GM12878 (cell line): ENCODE measurements around the gene MAPK8IP3. TPM values are rescaled to one million over a fixed set of nuclear protein-coding genes. Genes with fewer than 3 reads are reported as not detected.

Experiments used
- ATAC-seq: fragments of 200-7000 bp; cut with Tn5 transposase; 3 replicates; pipeline ENCODE4 v1.9.1; 2020; ENCODE audit warnings: mild to moderate bottlenecking, moderate library complexity
- BruUV-seq: library from RNA; stranded (reverse); fragments of 400-500 nt; replicated peaks from 2 replicates; lab custom pipeline; 2021; lab: Mats Ljungman, UMichigan
- CTCF ChIA-PET: fragments of 300-600 bp; sonication (Branson Sonifier 250); formaldehyde crosslinking; extraction: SDS; loops from one replicate; lab custom pipeline; 2021; ENCODE audit warnings: inconsistent platforms; lab: Yijun Ruan, JAX
- POLR2A ChIA-PET: fragments of 350-600 bp; formaldehyde crosslinking; extraction: SDS; loops from one replicate; lab custom pipeline; 2021; ENCODE audit warnings: inconsistent platforms; lab: Charles Lee
- RAD21 ChIA-PET: fragments of 300-600 bp; sonication (Branson Sonifier 250); formaldehyde crosslinking; loops from one replicate; lab custom pipeline; 2023; ENCODE audit warnings: antibody characterized with exemption; ENCODE audit not compliant: unreplicated experiment; lab: Charles Lee
- SMC1A ChIA-PET: fragments of 300-600 bp; sonication (Branson Sonifier 250); formaldehyde crosslinking; loops from one replicate; lab custom pipeline; 2023; ENCODE audit not compliant: unreplicated experiment, uncharacterized antibody; lab: Charles Lee
- DNase-seq: peaks from one replicate; pipeline ENCODE4 v3.0.0-alpha.2; 2011; ENCODE audit warnings: low read depth, low spot score
- FAIRE-seq: peaks from 3 replicates; lab custom pipeline; 2011; peaks lifted over from hg19 to GRCh38; lab: Jason Lieb, UNC
- H2AFZ ChIP-seq: 2 replicates; pipeline ENCODE4 v1.6.0; 2011; ENCODE audit warnings: low read depth, low read length, control low read depth; ENCODE audit not compliant: control insufficient read depth
- H3K27ac ChIP-seq: 2 replicates; pipeline ENCODE4 v1.5.1; 2011; ENCODE audit warnings: control low read depth; ENCODE audit not compliant: control insufficient read depth, insufficient read depth
- H3K27me3 ChIP-seq, 2 experiments: replicated peaks in 1 of 2; 2 replicates each; pipeline versions ENCODE4 v1.6.0 to v1.6.1; 2011; ENCODE audit warnings: low read length in 1 of 2; ENCODE audit not compliant: control insufficient read depth in 2 of 2, insufficient read depth in 2 of 2
- H3K36me3 ChIP-seq, 2 experiments: 2 replicates each; pipeline ENCODE4 v1.5.1; 2011; ENCODE audit warnings: low read length in 1 of 2; ENCODE audit not compliant: control insufficient read depth in 2 of 2, insufficient read depth in 2 of 2
- H3K4me1 ChIP-seq: 2 replicates; pipeline ENCODE4 v1.6.1; 2011; ENCODE audit warnings: mild to moderate bottlenecking, low read length, moderate library complexity, mixed read lengths; ENCODE audit not compliant: control insufficient read depth, insufficient read depth
- H3K4me2 ChIP-seq: 2 replicates; pipeline ENCODE4 v1.6.0; 2011; ENCODE audit warnings: control low read depth; ENCODE audit not compliant: control insufficient read depth, insufficient read depth
- H3K4me3 ChIP-seq: fragments of 200-600 bp; sonication (generic); 2 replicates; pipeline ENCODE4 v1.5.1; 2016
- H3K79me2 ChIP-seq: 2 replicates; pipeline ENCODE4 v1.6.0; 2011; ENCODE audit warnings: low read length; ENCODE audit not compliant: control insufficient read depth, insufficient read depth
- H3K9ac ChIP-seq: 2 replicates; pipeline ENCODE4 v1.8.0; 2011; ENCODE audit warnings: low read length, control low read depth, mixed read lengths; ENCODE audit not compliant: control insufficient read depth, insufficient read depth
- H3K9me3 ChIP-seq: replicated peaks from 3 replicates; pipeline ENCODE4 v1.5.1; 2011; ENCODE audit warnings: mild to moderate bottlenecking, low read length; ENCODE audit not compliant: control insufficient read depth, insufficient read depth
- H4K20me1 ChIP-seq: 2 replicates; pipeline ENCODE4 v1.6.0; 2011; ENCODE audit not compliant: control insufficient read depth, insufficient read depth
- ATF7 ChIP-seq: fragments of 450-650 bp; IDR thresholded peaks from 2 replicates; pipeline ENCODE4 v1.6.1; 2016; ENCODE audit warnings: low read depth, mild to moderate bottlenecking
- BCLAF1 ChIP-seq: fragments of 450-650 bp; IDR thresholded peaks from 2 replicates; pipeline ENCODE4 v1.6.1; 2017; ENCODE audit warnings: antibody characterized with exemption, mild to moderate bottlenecking, moderate library complexity
- CHD4 ChIP-seq: fragments of 200-600 bp; sonication (generic); IDR thresholded peaks from 2 replicates; pipeline ENCODE4 v1.6.1; 2016; ENCODE audit warnings: mild to moderate bottlenecking
- CREB1 ChIP-seq: IDR thresholded peaks from 2 replicates; pipeline ENCODE4 v1.6.1; 2012; ENCODE audit warnings: low read depth, mild to moderate bottlenecking, inconsistent platforms
- EP300 ChIP-seq, 2 experiments: fragments of 150-350 bp in 1 of 2; IDR thresholded peaks; 2 replicates each; pipeline ENCODE4 v1.6.1; 2011 to 2012; ENCODE audit warnings: low read depth in 2 of 2, low read length in 2 of 2, borderline replicate concordance in 1 of 2, improper control_type of control experiment in 1 of 2, inconsistent platforms in 1 of 2; ENCODE audit not compliant: control insufficient read depth in 1 of 2
- GABPA ChIP-seq: IDR thresholded peaks from 2 replicates; pipeline ENCODE4 v1.6.1; 2014; ENCODE audit warnings: antibody characterized with exemption, low read depth, mild to moderate bottlenecking, inconsistent platforms
- KLF5 ChIP-seq: fragments of 450-650 bp; IDR thresholded peaks from 2 replicates; pipeline ENCODE4 v1.6.1; 2014; ENCODE audit warnings: mild to moderate bottlenecking; ENCODE audit not compliant: partially characterized antibody
- LARP7 ChIP-seq: fragments of 450-650 bp; IDR thresholded peaks from 2 replicates; pipeline ENCODE4 v1.6.1; 2017; ENCODE audit warnings: mild to moderate bottlenecking
- MEF2B ChIP-seq: fragments of 450-650 bp; IDR thresholded peaks from 2 replicates; pipeline ENCODE4 v1.6.1; 2018; ENCODE audit warnings: mild to moderate bottlenecking, moderate library complexity; ENCODE audit not compliant: partially characterized antibody, poor library complexity, severe bottlenecking
- NR2C1 ChIP-seq: fragments of 450-650 bp; IDR thresholded peaks from 2 replicates; pipeline ENCODE4 v1.6.1; 2017; ENCODE audit warnings: antibody characterized with exemption, mild to moderate bottlenecking, moderate library complexity
- SMARCA5 ChIP-seq: fragments of 450-650 bp; IDR thresholded peaks from 2 replicates; pipeline ENCODE4 v1.6.1; 2017; ENCODE audit warnings: mild to moderate bottlenecking
- SMC3 ChIP-seq: IDR thresholded peaks from 2 replicates; pipeline ENCODE4 v1.6.1; 2011; ENCODE audit warnings: low read length, improper control_type of control experiment, borderline replicate concordance
- ZNF217 ChIP-seq: fragments of 450-650 bp; IDR thresholded peaks from 2 replicates; pipeline ENCODE4 v1.6.1; 2017; ENCODE audit warnings: antibody characterized with exemption, mild to moderate bottlenecking
- WGBS: methylation state at CpG from one replicate; pipeline ENCODE4 v1.1.6; 2016; ENCODE audit warnings: low lambda C conversion rate; ENCODE audit not compliant: insufficient replicate concordance, insufficient coverage; ENCODE audit errors: missing lambda C conversion rate; 5-methylcytosine and 5-hydroxymethylcytosine counted together
- in situ Hi-C: fragments of 300-500 bp; cut with MboI; formaldehyde crosslinking; loops from 9 replicates; pipeline ENCODE4 v1.14.3; 2018; ENCODE audit warnings: mixed read lengths
- intact Hi-C: fragments of 100-400 bp; cut with micrococcal nuclease; formaldehyde crosslinking; loops from one replicate; pipeline ENCODE4 v1.14.2; 2022; ENCODE audit not compliant: unreplicated experiment
- polyA plus RNA-seq, 11 experiments: library from polyadenylated mRNA; depleted of rRNA in 4 of 11; unstranded in 6 of 11; stranded (reverse) in 5 of 11; fragments of >200 nt; fragmentation: Nextera tagmentation in 4 of 11; fragmentation: Illumina TruSeq in 1 of 11; extraction: Ambion mirVana in 4 of 11; extraction: Trizol in 1 of 11; gene quantifications; 1 replicate in 1 of 11; 2 replicates in 10 of 11; pipeline versions ENCODE4 v1.2.1 to v1.2.3, GENCODE V29; 2011 to 2016; ENCODE audit warnings: inconsistent platforms in 2 of 11, missing spikeins in 2 of 11, low read depth in 1 of 11
- total RNA-seq, 4 experiments: library from RNA; depleted of rRNA in 3 of 4; stranded (reverse); fragments of >200 nt in 3 of 4; fragmentation: Illumina TruSeq in 1 of 4; extraction: Trizol in 1 of 4; gene quantifications; 2 replicates each; pipeline versions ENCODE4 v1.2.1 to v1.2.3, GENCODE V29; 2013 to 2021
- TF ChIP-seq, protein P1 (sequence below): fragments of 450-650 bp; IDR thresholded peaks from 2 replicates; pipeline ENCODE4 v1.6.1; 2014; ENCODE audit warnings: mild to moderate bottlenecking

The MAPK8IP3 gene
- total and polyA plus RNA-seq, 10 of the 15 experiments (the other 5 are each of a cell fraction or from before 2014, with no cell fraction given): 0.06 to 67.9 (median 18.2) TPM

- SMC1A ChIA-PET: no interaction called here
- ATAC-seq: no peak
- CTCF ChIA-PET: interaction anchor here (1.2 kb wide), 1 partner anchor 59 kb away, joined by 4 read pairs; the partner anchor contains the start of gene MAPK8IP3
- H3K4me2 ChIP-seq: no peak overlapping the region
- H2AFZ ChIP-seq: no peak overlapping the region
- TF ChIP-seq ATF7 (no peak), GABPA (no peak), SMC3 (no peak), KLF5 (no peak), EP300 (IDR thresholded peaks at IDR 0.05; ENCODE audit: borderline replicate concordance in 1 of 2, control insufficient read depth in 1 of 2, low read depth in 2 of 2, low read length in 2 of 2) (no peak), ZNF217 (no peak)
- no peaks in the 10 kb centered on the region for H3K27me3 ChIP-seq
- no TSS peak for BruUV-seq
- peaks cover 0 to 30% of the 10 kb centered on the region in 2 experiments; a peak in 3 of 4 replicates for H3K36me3 ChIP-seq
- no peak for FAIRE-seq
- H3K4me1 ChIP-seq: no peaks in the 10 kb centered on the region
- no peaks in the 10 kb centered on the region for H3K9me3 ChIP-seq
- no peaks in the 10 kb centered on the region for H4K20me1 ChIP-seq
- H3K4me3 ChIP-seq: no peak overlapping the region
- RAD21 ChIA-PET: interaction anchor here (0.8 kb wide), 1 partner anchor 116 kb away, joined by 4 read pairs; no protein-coding TSS in a partner anchor
- DNase-seq: no peak
- intact Hi-C loops (no loop called here), in situ Hi-C loops (no loop called here)
- WGBS: 99% methylated on average over 21 of the region's 21 CpGs
- POLR2A ChIA-PET: no interaction called here
- H3K27ac ChIP-seq: no peak overlapping the region
- H3K79me2 ChIP-seq: no peaks in the 10 kb centered on the region
- no peak overlapping the region for H3K9ac ChIP-seq
Measured at GRCh38 chr16:1764971-1765370, 59.0 kb downstream of the MAPK8IP3 start.

- Histone ChIP-seq H3K27me3 (no peaks in the 10 kb centered on the region), H3K4me1 (peaks cover 4% of the 10 kb centered on the region), H3K9me3 (no peaks in the 10 kb centered on the region), H3K4me3 (no peak overlapping the region), H3K27ac (no peak overlapping the region), H3K36me3 (peaks cover 0 to 30% of the 10 kb centered on the region in 2 experiments; a peak in 3 of 4 replicates), H3K79me2 (peaks cover 7% of the 10 kb centered on the region), H2AFZ (no peak overlapping the region), H3K4me2 (no peak overlapping the region), H4K20me1 (no peaks in the 10 kb centered on the region), H3K9ac (no peak overlapping the region)
- RAD21 ChIA-PET: no interaction called here
- ATAC-seq (no peak), FAIRE-seq (no peak), DNase-seq (no peak)
- SMC1A ChIA-PET: no interaction called here
- CTCF ChIA-PET: no interaction called here
- BruUV-seq: no TSS peak
- in situ Hi-C loops (no loop called here), intact Hi-C loops (no loop called here)
- WGBS: 91% methylated on average over 21 of the region's 22 CpGs
- POLR2A ChIA-PET: no interaction called here
- no peak for TF ChIP-seq SMARCA5
- no peak for TF ChIP-seq NR2C1
- TF ChIP-seq CHD4: no peak
- no peak for TF ChIP-seq MEF2B
- no peak for TF ChIP-seq ZNF217
- TF ChIP-seq, protein P1, sequence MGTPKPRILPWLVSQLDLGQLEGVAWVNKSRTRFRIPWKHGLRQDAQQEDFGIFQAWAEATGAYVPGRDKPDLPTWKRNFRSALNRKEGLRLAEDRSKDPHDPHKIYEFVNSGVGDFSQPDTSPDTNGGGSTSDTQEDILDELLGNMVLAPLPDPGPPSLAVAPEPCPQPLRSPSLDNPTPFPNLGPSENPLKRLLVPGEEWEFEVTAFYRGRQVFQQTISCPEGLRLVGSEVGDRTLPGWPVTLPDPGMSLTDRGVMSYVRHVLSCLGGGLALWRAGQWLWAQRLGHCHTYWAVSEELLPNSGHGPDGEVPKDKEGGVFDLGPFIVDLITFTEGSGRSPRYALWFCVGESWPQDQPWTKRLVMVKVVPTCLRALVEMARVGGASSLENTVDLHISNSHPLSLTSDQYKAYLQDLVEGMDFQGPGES: no peak
- no peak for TF ChIP-seq BCLAF1
- TF ChIP-seq LARP7: no peak
- no peak for TF ChIP-seq CREB1
- no peak for TF ChIP-seq ATF7
Measured at GRCh38 chr16:1765826-1766225, 59.8 kb downstream of the MAPK8IP3 start.
